ENCODE results near the gene CBX7.

GRCh38 chr22:39095971-39096370 lies 56.5 kb downstream of the CBX7 start:
- TF ChIP-seq CTCF (IDR thresholded peaks at IDR 0.05), result no peak
- no peak for TF ChIP-seq EZH2 (IDR thresholded peaks at IDR 0.05)

Measured in neural progenitor cell (in vitro differentiated cells).